Epithelial cell of esophagus (primary cell): Measurements from ENCODE around the gene RCAN1.
A peak's percentile ranks its signal among the peaks of the same experiment; 100 is the strongest.

ENCODE experiments used
- DNase-seq: peaks from one replicate; pipeline ENCODE4 v3.0.0; 2010; ENCODE audit warnings: low read depth
- H3K4me3 ChIP-seq: 2 replicates; pipeline ENCODE4 v1.5.1; 2011; ENCODE audit warnings: mild to moderate bottlenecking, low read length, control low read depth
- TF ChIP-seq, protein P1 (sequence below): IDR thresholded peaks from 2 replicates; pipeline ENCODE4 v1.5.1; 2011; ENCODE audit warnings: low read depth, mild to moderate bottlenecking, low read length, control low read depth, inconsistent platforms; ENCODE audit not compliant: insufficient read depth; ENCODE audit errors: missing control alignments

RCAN1 gene

DNA sequence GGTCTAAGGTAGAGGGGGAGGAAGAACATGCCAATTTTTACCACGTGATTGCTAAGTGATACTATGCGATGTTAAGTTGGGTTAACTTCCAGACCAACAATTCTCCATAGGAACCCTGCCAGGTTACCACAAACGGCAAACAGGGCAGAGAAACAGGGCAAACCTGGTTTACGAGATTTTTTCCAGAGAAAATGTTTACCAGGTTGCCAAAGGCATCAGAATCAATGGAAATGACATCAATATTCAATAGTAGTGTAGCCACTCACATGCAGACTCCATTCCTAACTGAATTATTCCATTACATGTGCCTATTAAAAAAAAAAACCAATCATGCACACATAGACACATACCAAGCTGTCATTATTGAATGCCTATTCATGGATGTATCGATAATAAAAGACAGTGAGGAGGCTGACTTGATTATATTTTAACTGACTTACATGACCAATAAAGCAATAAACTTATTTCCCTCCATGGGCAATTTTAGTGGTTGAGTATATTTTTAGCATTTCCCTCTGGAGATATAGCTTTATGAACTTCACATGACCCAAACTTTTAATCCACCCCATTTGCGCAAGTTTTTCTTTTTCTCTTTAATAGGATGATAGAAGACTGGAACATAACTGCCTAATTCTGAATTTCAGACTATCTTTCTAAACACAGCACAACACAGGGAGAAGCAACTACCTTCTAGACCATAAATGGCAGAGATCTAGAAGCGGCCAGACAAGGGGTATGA is 62.4 kb downstream of the RCAN1 start:
- TF ChIP-seq, protein P1, sequence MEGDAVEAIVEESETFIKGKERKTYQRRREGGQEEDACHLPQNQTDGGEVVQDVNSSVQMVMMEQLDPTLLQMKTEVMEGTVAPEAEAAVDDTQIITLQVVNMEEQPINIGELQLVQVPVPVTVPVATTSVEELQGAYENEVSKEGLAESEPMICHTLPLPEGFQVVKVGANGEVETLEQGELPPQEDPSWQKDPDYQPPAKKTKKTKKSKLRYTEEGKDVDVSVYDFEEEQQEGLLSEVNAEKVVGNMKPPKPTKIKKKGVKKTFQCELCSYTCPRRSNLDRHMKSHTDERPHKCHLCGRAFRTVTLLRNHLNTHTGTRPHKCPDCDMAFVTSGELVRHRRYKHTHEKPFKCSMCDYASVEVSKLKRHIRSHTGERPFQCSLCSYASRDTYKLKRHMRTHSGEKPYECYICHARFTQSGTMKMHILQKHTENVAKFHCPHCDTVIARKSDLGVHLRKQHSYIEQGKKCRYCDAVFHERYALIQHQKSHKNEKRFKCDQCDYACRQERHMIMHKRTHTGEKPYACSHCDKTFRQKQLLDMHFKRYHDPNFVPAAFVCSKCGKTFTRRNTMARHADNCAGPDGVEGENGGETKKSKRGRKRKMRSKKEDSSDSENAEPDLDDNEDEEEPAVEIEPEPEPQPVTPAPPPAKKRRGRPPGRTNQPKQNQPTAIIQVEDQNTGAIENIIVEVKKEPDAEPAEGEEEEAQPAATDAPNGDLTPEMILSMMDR = no peak
- no peak overlapping the region for H3K4me3 ChIP-seq
- no peak for DNase-seq

DNA sequence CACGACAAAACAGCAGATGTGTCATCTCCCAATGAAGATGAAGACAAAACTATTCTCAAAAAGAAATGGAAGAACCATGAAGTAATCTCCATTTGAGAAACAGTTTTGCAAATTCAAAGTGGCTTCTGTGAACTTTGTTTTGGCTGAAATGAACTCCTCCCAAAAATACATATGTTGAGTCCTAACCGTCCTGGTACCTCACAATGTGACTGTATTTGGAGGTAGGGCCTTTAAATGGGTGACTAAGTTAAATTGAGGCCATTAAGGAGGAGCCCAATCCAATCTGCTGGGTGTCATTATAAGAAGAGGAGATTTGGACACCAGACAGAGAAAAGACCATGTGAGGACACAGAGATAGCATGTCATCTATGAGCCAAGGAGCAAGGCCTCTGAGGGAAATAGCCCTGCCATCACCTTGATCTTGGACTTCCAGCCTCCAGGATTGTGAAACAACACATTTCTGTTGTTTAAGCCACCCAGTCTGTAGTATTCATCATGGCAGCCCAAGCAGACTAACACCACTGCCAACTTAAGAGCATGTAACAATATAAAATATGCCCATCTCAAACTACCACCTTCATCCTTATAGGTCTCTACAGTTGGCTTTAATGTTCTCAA is 64.6 kb downstream of the RCAN1 start:
- no peak overlapping the region for H3K4me3 ChIP-seq
- TF ChIP-seq, protein P1 = no peak
- no peak for DNase-seq

DNA sequence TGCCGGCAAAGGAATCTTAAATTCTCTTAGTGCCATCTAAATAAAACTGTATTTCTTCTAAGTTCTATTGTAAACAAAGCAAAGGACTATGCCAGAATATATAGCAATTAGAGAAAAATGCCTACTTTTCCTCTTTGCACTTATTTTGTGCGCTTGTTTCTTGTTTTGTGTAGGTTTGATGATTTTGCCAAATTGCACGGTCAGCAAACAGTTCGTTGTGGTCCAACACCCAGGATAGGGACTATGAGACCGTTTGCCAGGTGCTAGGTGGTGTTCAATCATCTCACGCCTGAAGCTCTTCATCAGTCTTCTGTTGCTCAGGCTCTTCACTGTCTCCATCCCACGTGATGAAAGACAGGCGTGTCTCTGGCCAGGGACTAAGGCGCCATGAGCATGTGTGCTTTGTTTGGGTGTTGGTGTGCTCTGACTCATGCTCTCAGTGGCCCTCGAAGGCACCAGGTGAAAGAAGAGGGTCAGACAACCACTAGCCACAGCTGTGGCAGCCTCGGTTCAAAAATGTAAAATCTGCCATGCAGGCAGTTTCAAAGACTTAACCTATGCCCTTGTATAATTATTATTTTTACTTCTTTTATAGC is 66.0 kb downstream of the RCAN1 start:
- DNase-seq = peak; percentile 31
- H3K4me3 ChIP-seq = no peak overlapping the region
- TF ChIP-seq, protein P1 = no peak

DNA sequence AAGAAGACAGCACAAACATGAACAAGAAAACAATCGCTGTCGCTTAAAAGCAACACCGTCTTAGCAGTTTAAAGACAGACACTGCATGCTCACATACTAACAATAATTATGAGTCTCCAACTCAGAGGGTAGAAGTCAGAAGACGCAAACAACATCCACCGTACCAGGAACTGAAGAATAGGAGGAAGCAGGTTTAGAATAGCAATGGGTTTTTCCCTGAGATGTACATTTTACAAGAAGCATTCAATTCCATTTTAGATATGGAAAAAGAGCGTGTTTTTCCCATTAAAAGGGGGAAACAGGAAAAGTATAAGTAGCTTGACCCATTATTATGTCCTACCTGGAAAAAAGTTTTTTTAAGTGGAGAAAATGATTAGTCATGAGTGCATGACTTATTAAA is 68.4 kb downstream of the RCAN1 start:
- H3K4me3 ChIP-seq = no peak overlapping the region
- TF ChIP-seq, protein P1 = no peak
- no peak for DNase-seq

DNA sequence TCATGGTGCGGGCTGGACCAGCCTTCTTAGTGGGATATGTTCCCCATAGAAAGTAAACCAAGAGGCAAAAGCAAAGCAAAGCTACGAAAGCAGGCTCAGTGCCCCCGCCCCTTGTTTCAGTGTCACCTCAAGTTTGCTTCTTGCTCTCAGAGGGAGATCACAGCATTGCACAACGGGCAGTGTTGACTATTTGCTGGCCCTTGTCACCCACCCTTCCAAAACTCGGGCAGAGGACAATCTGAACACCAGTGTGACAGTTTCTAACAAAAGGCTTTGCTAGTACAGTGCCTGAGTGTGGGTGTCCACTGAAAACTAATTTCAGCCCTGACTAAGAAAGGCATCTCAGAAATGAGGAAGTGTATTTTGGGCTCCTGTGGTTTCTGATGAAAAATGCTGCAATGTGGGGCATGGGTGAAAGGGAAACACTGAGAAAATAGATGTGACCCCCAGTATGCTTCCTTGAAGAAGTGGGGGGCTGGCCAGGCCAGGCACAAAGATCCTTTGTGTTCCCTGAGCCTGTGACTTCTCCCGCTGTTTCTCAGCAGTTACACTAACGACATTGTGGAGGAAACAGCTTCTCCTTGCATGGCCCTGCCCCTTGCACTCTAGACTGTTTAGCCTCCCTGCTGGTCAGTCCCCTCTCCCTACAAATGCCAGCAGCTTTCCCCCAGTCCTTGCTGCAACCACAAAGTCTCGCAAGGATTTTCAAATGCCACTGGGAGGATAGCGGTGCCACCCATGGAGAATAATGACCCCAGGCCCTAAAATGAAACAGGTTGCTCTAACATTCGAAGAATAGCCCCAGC is 69.6 kb downstream of the RCAN1 start:
- peak; percentile 34 for DNase-seq
- no peak overlapping the region for H3K4me3 ChIP-seq
- TF ChIP-seq, protein P1 = no peak

DNA sequence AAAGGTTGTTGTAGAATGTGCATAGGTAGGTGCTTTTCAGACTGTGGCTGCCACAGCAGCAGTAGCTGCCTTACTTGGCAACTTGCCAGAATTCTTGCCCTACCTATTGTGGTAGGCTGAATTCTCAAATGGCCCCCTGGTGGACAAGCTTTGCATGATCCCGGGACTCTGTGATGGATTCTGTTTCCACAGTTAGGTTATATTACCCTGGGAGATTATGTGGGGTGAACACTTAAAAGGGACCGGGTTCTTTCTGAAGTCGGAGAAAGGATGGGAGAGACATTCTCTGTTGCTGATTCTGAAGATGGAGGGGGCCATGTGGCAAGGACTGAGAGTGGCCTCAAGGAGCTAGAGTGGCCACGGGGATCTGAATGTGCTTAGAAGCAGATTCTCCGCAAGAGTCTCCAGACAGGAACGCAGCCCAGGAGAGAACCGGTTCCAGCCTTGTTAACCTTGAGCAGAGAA is 70.8 kb downstream of the RCAN1 start:
- no peak overlapping the region for H3K4me3 ChIP-seq
- DNase-seq = peak; percentile 86
- TF ChIP-seq, protein P1 = peak; percentile 55
